K562 (cell line): ENCODE measurements around the gene UBE2E1. TPM values are rescaled to one million over a fixed set of nuclear protein-coding genes. Genes with fewer than 3 reads are reported as not detected.

Source experiments
- ATAC-seq: fragments of 200-7000 bp; cut with Tn5 transposase; 3 replicates; pipeline ENCODE4 v1.9.1; 2020; ENCODE audit warnings: moderate library complexity
- BruUV-seq: library from RNA; stranded (reverse); fragments of 400-500 nt; replicated peaks from 2 replicates; lab custom pipeline; 2021; lab: Mats Ljungman, UMichigan
- CTCF ChIA-PET: fragments of 300-600 bp; formaldehyde crosslinking; extraction: SDS; loops from one replicate; lab custom pipeline; 2021; ENCODE audit warnings: low intra/inter-chr PET ratio; lab: Yijun Ruan, JAX
- POLR2A ChIA-PET: fragments of 300-600, 350-650 bp; sonication (Branson Sonifier 250); formaldehyde crosslinking; extraction: SDS; loops from one replicate; lab custom pipeline; 2021; ENCODE audit warnings: antibody characterized with exemption, inconsistent platforms; lab: Yijun Ruan, JAX
- DNase-seq, 4 experiments: peaks; one replicate each; pipeline versions ENCODE4 v3.0.0 to v3.0.0-alpha.2; 2011 to 2018; ENCODE audit warnings: low spot score in 3 of 4, mixed read lengths in 3 of 4; ENCODE audit errors: extremely low read depth in 1 of 4
- FAIRE-seq: peaks from 2 replicates; lab custom pipeline; 2011; peaks lifted over from hg19 to GRCh38; lab: Jason Lieb, UNC
- H2AFZ ChIP-seq: 2 replicates; pipeline ENCODE4 v1.6.0; 2011; ENCODE audit warnings: low read depth, low read length, control low read depth, inconsistent platforms
- H3K27ac ChIP-seq: fragments of 200-600 bp; 3 replicates; pipeline ENCODE4 v1.8.0; 2011; ENCODE audit warnings: low read depth, mild to moderate bottlenecking, control low read depth, inconsistent platforms, low read length, moderate library complexity, mixed read lengths; ENCODE audit errors: extremely low read depth
- H3K27me3 ChIP-seq, 2 experiments: fragments of 300-600 bp in 1 of 2; 2 replicates in 1 of 2; 3 replicates in 1 of 2; pipeline versions ENCODE4 v1.6.0 to v1.8.0; 2011; ENCODE audit warnings: inconsistent platforms in 2 of 2, low read length in 2 of 2, mild to moderate bottlenecking in 1 of 2, mixed read lengths in 1 of 2, moderate library complexity in 1 of 2; ENCODE audit not compliant: control insufficient read depth in 2 of 2, insufficient read depth in 2 of 2
- H3K36me3 ChIP-seq: fragments of 300-600 bp; 3 replicates; pipeline ENCODE4 v1.8.0; 2011; ENCODE audit warnings: mild to moderate bottlenecking, low read length, inconsistent platforms; ENCODE audit not compliant: control insufficient read depth, insufficient read depth
- H3K4me1 ChIP-seq, 2 experiments: fragments of 200-600 bp in 1 of 2; replicated peaks in 1 of 2; 2 replicates in 1 of 2; 3 replicates in 1 of 2; pipeline versions ENCODE4 v1.5.1 to v1.8.0; 2011; ENCODE audit warnings: inconsistent platforms in 2 of 2, low read length in 2 of 2, mild to moderate bottlenecking in 1 of 2, mixed read lengths in 1 of 2, moderate library complexity in 1 of 2; ENCODE audit not compliant: control insufficient read depth in 2 of 2, insufficient read depth in 2 of 2
- H3K4me2 ChIP-seq: 2 replicates; pipeline ENCODE4 v1.6.1; 2011; ENCODE audit warnings: low read length, control low read depth, inconsistent platforms, mixed read lengths; ENCODE audit not compliant: insufficient read depth
- H3K4me3 ChIP-seq: fragments of 200-600 bp; sonication (generic), shearing (Covaris generic); 2 replicates; pipeline ENCODE4 v1.5.1; 2016; ENCODE audit warnings: control low read depth, inconsistent platforms
- H3K79me2 ChIP-seq: fragments of 200-600 bp; 3 replicates; pipeline ENCODE4 v1.8.0; 2011; ENCODE audit warnings: low read length, inconsistent platforms; ENCODE audit not compliant: control insufficient read depth, insufficient read depth
- H3K9ac ChIP-seq, 2 experiments: 2 replicates each; pipeline versions ENCODE4 v1.6.0 to v1.6.1; 2011; ENCODE audit warnings: low read depth in 2 of 2, low read length in 2 of 2, control low read depth in 1 of 2, inconsistent platforms in 1 of 2, mild to moderate bottlenecking in 1 of 2, mixed read lengths in 1 of 2; ENCODE audit not compliant: insufficient read depth in 1 of 2
- H3K9me1 ChIP-seq: one replicate; pipeline ENCODE4 v1.6.0; 2011; ENCODE audit warnings: inconsistent platforms, mild to moderate bottlenecking, low read length, moderate library complexity; ENCODE audit not compliant: control insufficient read depth, insufficient read depth
- H3K9me3 ChIP-seq: replicated peaks from 2 replicates; pipeline ENCODE4 v1.5.1; 2011; ENCODE audit warnings: low read depth, low read length, inconsistent platforms; ENCODE audit not compliant: control insufficient read depth, insufficient read depth
- H4K20me1 ChIP-seq: replicated peaks from 2 replicates; pipeline ENCODE4 v1.6.1; 2011; ENCODE audit warnings: low read length, inconsistent platforms, mixed read lengths; ENCODE audit not compliant: control insufficient read depth, insufficient read depth
- CHD1 ChIP-seq: fragments of 200-600 bp; sonication (generic); IDR thresholded peaks from one replicate; pipeline ENCODE4 v1.6.1; 2012; ENCODE audit warnings: mild to moderate bottlenecking, moderate library complexity, low read length, inconsistent platforms
- COPS2 ChIP-seq: fragments of 450-650 bp; conservative IDR thresholded peaks from 2 replicates; pipeline ENCODE4 v1.6.1; 2016; ENCODE audit warnings: mild to moderate bottlenecking, moderate library complexity
- E2F4 ChIP-seq: sonication (generic); formaldehyde crosslinking; IDR thresholded peaks from 2 replicates; pipeline ENCODE4 v1.8.0; 2022; ENCODE audit warnings: mild to moderate bottlenecking, low read depth, missing genetic modification reagents
- JUND ChIP-seq, 2 experiments: IDR thresholded peaks; 2 replicates in 1 of 2; 3 replicates in 1 of 2; pipeline ENCODE4 v1.6.1; 2011; ENCODE audit warnings: borderline replicate concordance in 2 of 2, low read depth in 2 of 2, low read length in 2 of 2, improper control_type of control experiment in 1 of 2, missing biosample characterization in 1 of 2, missing genetic modification characterization in 1 of 2, missing genetic modification reagents in 1 of 2
- NFATC3 ChIP-seq: fragments of 450-650 bp; IDR thresholded peaks from 2 replicates; pipeline ENCODE4 v1.6.1; 2017; ENCODE audit warnings: mild to moderate bottlenecking
- NR2C1 ChIP-seq, 2 experiments: fragments of 450-650 bp; IDR thresholded peaks; 2 replicates each; pipeline ENCODE4 v1.6.1; 2017; ENCODE audit warnings: mild to moderate bottlenecking in 2 of 2, antibody characterized with exemption in 1 of 2, inconsistent platforms in 1 of 2, missing compliant biosample characterization in 1 of 2, missing genetic modification characterization in 1 of 2
- PPARD ChIP-seq: fragments of 250-450 bp; sonication (Bioruptor Pico); IDR thresholded peaks from 2 replicates; pipeline ENCODE4 v1.8.0; 2022; ENCODE audit warnings: inconsistent platforms, mild to moderate bottlenecking, moderate library complexity
- RBM25 ChIP-seq: fragments of 200-400 bp; formaldehyde crosslinking; IDR thresholded peaks from 2 replicates; pipeline ENCODE4 v1.6.1; 2018; ENCODE audit warnings: low read length, low read depth, moderate library complexity; ENCODE audit not compliant: severe bottlenecking
- RCOR1 ChIP-seq, 2 experiments: IDR thresholded peaks; 2 replicates each; pipeline ENCODE4 v1.6.1; 2012; ENCODE audit warnings: low read depth in 2 of 2, low read length in 2 of 2, borderline replicate concordance in 1 of 2, improper control_type of control experiment in 1 of 2
- ZNF121 ChIP-seq: sonication (generic); formaldehyde crosslinking; conservative IDR thresholded peaks from 2 replicates; pipeline ENCODE4 v1.8.0; 2022; ENCODE audit warnings: missing genetic modification reagents
- WGBS: fragments of 100-300 bp; shearing (Covaris generic); methylation state at CpG from one replicate; pipeline ENCODE4 v1.1.6; 2016; ENCODE audit warnings: low coverage, mixed read lengths; ENCODE audit not compliant: insufficient coverage; ENCODE audit errors: missing lambda C conversion rate; 5-methylcytosine and 5-hydroxymethylcytosine counted together
- in situ Hi-C: fragments of 300-500 bp; cut with MboI; formaldehyde crosslinking; loops from 4 replicates; pipeline ENCODE4 v1.15.0; 2018; ENCODE audit warnings: inconsistent platforms, mixed read lengths
- intact Hi-C: fragments of 100-400 bp; cut with micrococcal nuclease; formaldehyde crosslinking; loops from 2 replicates; pipeline ENCODE4 v1.14.2; 2022
- polyA plus RNA-seq, 8 experiments: library from polyadenylated mRNA; depleted of rRNA in 4 of 8; stranded (reverse) in 5 of 8; unstranded in 3 of 8; fragments of >200 nt; fragmentation: Nextera tagmentation in 2 of 8; fragmentation: Illumina TruSeq in 1 of 8; extraction: Ambion mirVana in 2 of 8; extraction: Trizol in 1 of 8; gene quantifications; 2 replicates each; pipeline versions ENCODE4 v1.2.1 to v1.2.3, GENCODE V29; 2011 to 2014; ENCODE audit warnings: inconsistent platforms in 1 of 8, missing spikeins in 1 of 8
- total RNA-seq, 7 experiments: library from RNA; depleted of rRNA in 6 of 7; stranded (reverse); fragments of >200 nt in 6 of 7; fragmentation: Illumina TruSeq in 2 of 7; extraction: Trizol in 2 of 7; gene quantifications; 2 replicates each; pipeline versions ENCODE4 v1.2.1 to v1.2.3, GENCODE V29; 2011 to 2021; ENCODE audit warnings: low replicate concordance in 1 of 7
- TF ChIP-seq, protein P1 (sequence below): IDR thresholded peaks from 3 replicates; pipeline ENCODE4 v1.6.1; 2011; ENCODE audit warnings: borderline replicate concordance, mild to moderate bottlenecking; ENCODE audit not compliant: insufficient read length, insufficient read depth

Gene UBE2E1
- total and polyA plus RNA-seq, 9 of the 15 experiments (the other 6 are each of a cell fraction or from before 2014, with no cell fraction given), result 54.4 to 294 (median 165) TPM

GRCh38 chr3:23825802-23826201 lies 20.0 kb downstream of the UBE2E1 start:
- H4K20me1 ChIP-seq, result peaks cover 17% of the 10 kb centered on the region; the same call in 1 of the 2 replicates
- H3K27me3 ChIP-seq, result no peaks in the 10 kb centered on the region
- peaks cover 3% of the 10 kb centered on the region; the same call in 2 of the 3 replicates for H3K36me3 ChIP-seq
- peaks cover 93% of the 10 kb centered on the region for H3K79me2 ChIP-seq
- ChIA-PET CTCF (no interaction called here), POLR2A (interaction anchor here (1.0 to 2.3 kb wide), 7 partner anchors 9 to 91 kb away, joined by 5 to 8 read pairs (median 6); partner anchors contain the start of genes NKIRAS1 and RPL15)
- no peak overlapping the region; the same call in 1 of the 2 replicates for H3K4me2 ChIP-seq
- no peaks in the 10 kb centered on the region for H3K9me1 ChIP-seq
- no peak for FAIRE-seq
- BruUV-seq, result no TSS peak
- 84% methylated on average over 4 of the region's 4 CpGs for WGBS
- no peaks in the 10 kb centered on the region for H3K9me3 ChIP-seq
- in situ Hi-C loops (no loop called here), intact Hi-C loops (no loop called here)
- no peak overlapping the region for H2AFZ ChIP-seq
- 0 out of 3 replicates have a peak, but pooled peaks have one; percentile 5 for ATAC-seq
- no peak overlapping the region for H3K9ac ChIP-seq
- H3K27ac ChIP-seq, result peak overlapping the region; percentile 5; the same call in 1 of the 3 replicates
- DNase-seq, result no peak
- H3K4me1 ChIP-seq, result peaks cover 12 to 50% of the 10 kb centered on the region in 2 experiments
- H3K4me3 ChIP-seq, result no peak overlapping the region
- TF ChIP-seq ZNF121, result peak; percentile 87
- no peak for TF ChIP-seq PPARD (CRISPR knock-in tag)
- peak; percentile 65 for TF ChIP-seq RBM25
- TF ChIP-seq, all 486 proteins: peak for 2

DNA sequence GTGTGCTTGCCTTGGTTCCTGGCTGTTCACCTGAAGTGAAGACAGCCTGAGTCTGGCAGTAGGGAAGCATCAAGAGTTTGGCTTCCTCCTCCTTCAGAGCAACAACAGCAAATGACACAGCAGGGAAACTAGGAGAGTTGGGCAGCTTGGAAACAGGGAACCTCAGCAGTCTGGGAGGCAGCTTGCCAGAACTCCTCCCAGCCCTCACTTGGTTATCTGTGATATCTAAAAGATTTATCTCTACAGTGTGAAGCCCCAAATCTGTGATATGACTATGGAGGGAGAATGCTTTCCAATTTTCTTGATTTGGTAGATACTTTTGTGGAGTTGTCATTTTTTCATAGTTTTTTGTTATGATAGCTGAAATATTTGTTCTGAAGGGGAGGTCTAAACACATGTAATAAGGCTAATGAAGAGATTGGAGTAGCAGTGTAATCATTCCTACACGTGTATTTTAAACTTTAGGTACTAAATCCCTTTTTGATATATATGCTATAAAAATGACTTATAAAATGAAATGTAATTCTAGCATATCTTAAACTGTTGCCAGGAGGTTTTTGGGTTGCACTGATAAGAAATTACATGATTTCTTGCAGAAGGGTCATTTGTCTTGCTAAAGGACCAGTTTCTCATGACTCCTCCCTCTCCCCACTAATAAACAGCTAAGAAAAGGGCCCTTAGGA lies 20.8 kb downstream of the UBE2E1 start:
- peaks cover 93% of the 10 kb centered on the region for H3K79me2 ChIP-seq
- TF ChIP-seq E2F4 (CRISPR knock-in tag) (no peak), COPS2 (no peak), RCOR1 (IDR thresholded peaks at IDR 0.05; ENCODE audit: borderline replicate concordance in 1 of 2, low read depth in 2 of 2, low read length in 2 of 2) (peak in 1 of 2 experiments; percentile 26; a peak in 1 of 4 replicates), JUND (IDR thresholded peaks at IDR 0.05; ENCODE audit: borderline replicate concordance, low read depth, low read length) (no peak), JUND (tag; IDR thresholded peaks at IDR 0.05; ENCODE audit: borderline replicate concordance, low read depth, low read length) (peak; percentile 12; the same call in 1 of the 3 replicates), NFATC3 (no peak), CHD1 (no peak), NR2C1 (IDR thresholded peaks at IDR 0.05) (no peak), NR2C1 (tag; IDR thresholded peaks at IDR 0.05) (no peak)
- TF ChIP-seq, protein P1, sequence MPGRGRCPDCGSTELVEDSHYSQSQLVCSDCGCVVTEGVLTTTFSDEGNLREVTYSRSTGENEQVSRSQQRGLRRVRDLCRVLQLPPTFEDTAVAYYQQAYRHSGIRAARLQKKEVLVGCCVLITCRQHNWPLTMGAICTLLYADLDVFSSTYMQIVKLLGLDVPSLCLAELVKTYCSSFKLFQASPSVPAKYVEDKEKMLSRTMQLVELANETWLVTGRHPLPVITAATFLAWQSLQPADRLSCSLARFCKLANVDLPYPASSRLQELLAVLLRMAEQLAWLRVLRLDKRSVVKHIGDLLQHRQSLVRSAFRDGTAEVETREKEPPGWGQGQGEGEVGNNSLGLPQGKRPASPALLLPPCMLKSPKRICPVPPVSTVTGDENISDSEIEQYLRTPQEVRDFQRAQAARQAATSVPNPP, result no peak

More for the DNA sequence above, 20.8 kb downstream of the UBE2E1 start:
- Histone ChIP-seq H4K20me1 (peaks cover 13% of the 10 kb centered on the region; the same call in 1 of the 2 replicates), H3K36me3 (peaks cover 4% of the 10 kb centered on the region; the same call in 2 of the 3 replicates), H3K9me1 (no peaks in the 10 kb centered on the region), H3K27me3 (no peaks in the 10 kb centered on the region), H3K9ac (no peak overlapping the region; a peak in 1 of 4 replicates), H3K4me3 (no peak overlapping the region), H3K4me2 (no peak overlapping the region; the same call in 1 of the 2 replicates), H3K27ac (peak overlapping the region; percentile 5; the same call in 1 of the 3 replicates), H3K9me3 (no peaks in the 10 kb centered on the region), H2AFZ (no peak overlapping the region), H3K4me1 (peaks cover 12 to 47% of the 10 kb centered on the region in 2 experiments)
- in situ Hi-C loops, result no loop called here
- POLR2A ChIA-PET, result interaction anchor here (1.0 to 2.3 kb wide), 7 partner anchors 8 to 90 kb away, joined by 5 to 8 read pairs (median 6); partner anchors contain the start of genes NKIRAS1 and RPL15
- DNase-seq (peak in 2 of 4 experiments; percentile 12 to 42), ATAC-seq (peak; percentile 41), FAIRE-seq (no peak)
- WGBS, result 0% methylated on average over 1 of the region's 1 CpG
- BruUV-seq, result no TSS peak
- intact Hi-C loops, result no loop called here
- CTCF ChIA-PET, result no interaction called here
